Caco-2 (cell line): ENCODE data around the gene CTU1. TPM values are rescaled to one million over a fixed set of nuclear protein-coding genes. Genes with fewer than 3 reads are reported as not detected.

Experiments used
- BruUV-seq: library from RNA; stranded (reverse); fragments of 400-500 nt; replicated peaks from 2 replicates; lab custom pipeline; 2021; lab: Mats Ljungman, UMichigan
- CTCF ChIA-PET: fragments of 300-600 bp; sonication (Branson Sonifier 250); formaldehyde crosslinking; loops from one replicate; lab custom pipeline; 2022; ENCODE audit warnings: antibody characterized with exemption; lab: Charles Lee
- POLR2A ChIA-PET: fragments of 300-600 bp; sonication (Branson Sonifier 250); formaldehyde crosslinking; loops from one replicate; lab custom pipeline; 2022; ENCODE audit warnings: antibody characterized with exemption; lab: Charles Lee
- DNase-seq, 2 experiments: peaks; one replicate each; pipeline versions ENCODE4 v3.0.0 to v3.0.0-alpha.2; 2020 to 2022
- H3K27me3 ChIP-seq: replicated peaks from 2 replicates; pipeline ENCODE4 v1.6.0; 2011; ENCODE audit warnings: low read length; ENCODE audit not compliant: control insufficient read depth, insufficient read depth
- H3K36me3 ChIP-seq: 2 replicates; pipeline ENCODE4 v1.5.1; 2011; ENCODE audit warnings: low read length; ENCODE audit not compliant: control insufficient read depth, insufficient read depth
- H3K4me1 ChIP-seq: fragments of 250-450 bp; sonication (Bioruptor Pico); 2 replicates; pipeline ENCODE4 v1.5.1; 2020; ENCODE audit warnings: mild to moderate bottlenecking
- H3K4me3 ChIP-seq: 2 replicates; pipeline ENCODE4 v1.5.1; 2011; ENCODE audit warnings: low read depth, mild to moderate bottlenecking, control low read depth, low read length
- H3K9me3 ChIP-seq: fragments of 250-450 bp; sonication (Bioruptor Pico); 2 replicates; pipeline ENCODE4 v1.5.1; 2020; ENCODE audit warnings: mild to moderate bottlenecking, moderate library complexity
- H3K27ac Mint-ChIP-seq: one replicate; pipeline ENCODE4 v1.8.0; 2022; ENCODE audit warnings: mixed read lengths; ENCODE audit not compliant: unreplicated experiment
- H3K27me3 Mint-ChIP-seq: one replicate; pipeline ENCODE4 v1.8.0; 2022; ENCODE audit warnings: mixed read lengths; ENCODE audit not compliant: insufficient read depth, unreplicated experiment
- H3K36me3 Mint-ChIP-seq: one replicate; pipeline ENCODE4 v1.8.0; 2022; ENCODE audit warnings: mild to moderate bottlenecking, mixed read lengths; ENCODE audit not compliant: insufficient read depth, unreplicated experiment
- H3K4me1 Mint-ChIP-seq: one replicate; pipeline ENCODE4 v1.8.0; 2022; ENCODE audit warnings: low read depth, mixed read lengths; ENCODE audit not compliant: unreplicated experiment
- H3K4me3 Mint-ChIP-seq: one replicate; pipeline ENCODE4 v1.8.0; 2022; ENCODE audit warnings: mild to moderate bottlenecking, moderate library complexity, mixed read lengths; ENCODE audit not compliant: unreplicated experiment
- H3K9me3 Mint-ChIP-seq: one replicate; pipeline ENCODE4 v1.8.0; 2022; ENCODE audit warnings: mixed read lengths; ENCODE audit not compliant: unreplicated experiment
- intact Hi-C: fragments of 100-400 bp; cut with micrococcal nuclease; formaldehyde crosslinking; loops from one replicate; pipeline ENCODE4 v1.10.0; 2022; ENCODE audit not compliant: unreplicated experiment
- total RNA-seq: library from RNA; stranded (reverse); gene quantifications from 2 replicates; pipeline ENCODE4 v1.2.3, GENCODE V29; 2022
- TF ChIP-seq, protein P1 (sequence below), 2 experiments: fragments of 200-600 bp in 1 of 2; IDR thresholded peaks; 1 replicate in 1 of 2; 2 replicates in 1 of 2; pipeline versions ENCODE4 v1.5.1 to v1.8.0; 2011 to 2022; ENCODE audit warnings: antibody characterized with exemption in 1 of 2, control low read depth in 1 of 2, inconsistent platforms in 1 of 2, low read depth in 1 of 2, low read length in 1 of 2, mild to moderate bottlenecking in 1 of 2, moderate library complexity in 1 of 2; ENCODE audit not compliant: insufficient read depth in 1 of 2, severe bottlenecking in 1 of 2, unreplicated experiment in 1 of 2

Gene CTU1
- total RNA-seq, 1 experiment from 2014 or later = 8.1 TPM

- ChIA-PET POLR2A (no interaction called here), CTCF (no interaction called here)
- H3K27me3 ChIP-seq = no peaks in the 10 kb centered on the region; the same call in 1 of the 2 replicates
- H3K4me3 Mint-ChIP-seq = no peak overlapping the region
- H3K36me3 Mint-ChIP-seq = no peaks in the 10 kb centered on the region
- no peak overlapping the region for H3K27ac Mint-ChIP-seq
- BruUV-seq = no TSS peak
- peaks cover 9% of the 10 kb centered on the region for H3K9me3 Mint-ChIP-seq
- no peak for DNase-seq
- H3K4me3 ChIP-seq = no peak overlapping the region
- no peaks in the 10 kb centered on the region for H3K36me3 ChIP-seq
- TF ChIP-seq, protein P1, sequence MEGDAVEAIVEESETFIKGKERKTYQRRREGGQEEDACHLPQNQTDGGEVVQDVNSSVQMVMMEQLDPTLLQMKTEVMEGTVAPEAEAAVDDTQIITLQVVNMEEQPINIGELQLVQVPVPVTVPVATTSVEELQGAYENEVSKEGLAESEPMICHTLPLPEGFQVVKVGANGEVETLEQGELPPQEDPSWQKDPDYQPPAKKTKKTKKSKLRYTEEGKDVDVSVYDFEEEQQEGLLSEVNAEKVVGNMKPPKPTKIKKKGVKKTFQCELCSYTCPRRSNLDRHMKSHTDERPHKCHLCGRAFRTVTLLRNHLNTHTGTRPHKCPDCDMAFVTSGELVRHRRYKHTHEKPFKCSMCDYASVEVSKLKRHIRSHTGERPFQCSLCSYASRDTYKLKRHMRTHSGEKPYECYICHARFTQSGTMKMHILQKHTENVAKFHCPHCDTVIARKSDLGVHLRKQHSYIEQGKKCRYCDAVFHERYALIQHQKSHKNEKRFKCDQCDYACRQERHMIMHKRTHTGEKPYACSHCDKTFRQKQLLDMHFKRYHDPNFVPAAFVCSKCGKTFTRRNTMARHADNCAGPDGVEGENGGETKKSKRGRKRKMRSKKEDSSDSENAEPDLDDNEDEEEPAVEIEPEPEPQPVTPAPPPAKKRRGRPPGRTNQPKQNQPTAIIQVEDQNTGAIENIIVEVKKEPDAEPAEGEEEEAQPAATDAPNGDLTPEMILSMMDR (IDR thresholded peaks at IDR 0.05; ENCODE audit: insufficient read depth in 1 of 2, low read depth in 1 of 2, low read length in 1 of 2, severe bottlenecking in 1 of 2, unreplicated experiment in 1 of 2) = no peak
- H3K4me1 ChIP-seq = no peaks in the 10 kb centered on the region
- H3K4me1 Mint-ChIP-seq = no peaks in the 10 kb centered on the region
- peaks cover 30% of the 10 kb centered on the region for H3K27me3 Mint-ChIP-seq
- H3K9me3 ChIP-seq = 0 out of 2 replicates have a peak, but pooled peaks cover 4% of the 10 kb centered on the region
- intact Hi-C loops = no loop called here
Measured at GRCh38 chr19:51138549-51138979, 30.4 kb upstream of the CTU1 start.

DNA sequence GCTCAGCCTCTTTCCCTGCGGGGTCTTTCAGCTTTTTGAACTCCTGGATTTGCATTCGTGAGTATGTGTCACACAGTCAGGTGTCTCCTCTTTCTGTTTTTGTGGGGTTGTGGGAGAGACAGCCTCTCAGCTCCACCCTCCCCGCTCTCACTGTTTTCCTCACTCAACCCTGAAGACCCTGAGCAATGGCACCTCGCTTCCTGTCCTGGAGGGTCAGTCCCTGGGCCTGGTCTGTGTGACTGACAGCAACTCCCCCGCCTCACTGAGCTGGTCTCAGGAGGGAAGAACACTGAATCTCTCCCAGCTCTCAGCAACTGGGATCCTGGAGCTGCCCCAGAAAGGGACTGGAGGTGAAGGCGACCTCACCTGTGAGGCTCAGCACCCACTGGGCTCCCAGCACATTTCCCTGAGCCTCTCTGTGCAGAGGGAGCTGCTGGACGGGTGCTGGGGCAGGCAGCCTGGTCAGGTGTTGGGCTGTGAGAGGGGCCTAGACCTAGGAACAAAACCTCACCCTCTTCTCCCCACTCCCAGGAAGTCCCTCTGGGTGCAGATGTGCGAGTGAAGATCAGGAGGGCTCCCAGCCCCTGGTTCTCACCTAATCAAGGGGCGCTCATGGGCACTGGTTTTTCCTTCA lies 29.7 kb upstream of the CTU1 start:
- Histone ChIP-seq H3K4me3 (no peak overlapping the region), H3K4me1 (no peaks in the 10 kb centered on the region), H3K36me3 (no peaks in the 10 kb centered on the region), H3K9me3 (0 out of 2 replicates have a peak, but pooled peaks cover 4% of the 10 kb centered on the region), H3K27me3 (no peaks in the 10 kb centered on the region; the same call in 1 of the 2 replicates)
- ChIA-PET CTCF (no interaction called here), POLR2A (no interaction called here)
- no peaks in the 10 kb centered on the region for H3K4me1 Mint-ChIP-seq
- H3K27ac Mint-ChIP-seq = no peak overlapping the region
- peaks cover 30% of the 10 kb centered on the region for H3K27me3 Mint-ChIP-seq
- peaks cover 9% of the 10 kb centered on the region for H3K9me3 Mint-ChIP-seq
- H3K4me3 Mint-ChIP-seq = no peak overlapping the region
- TF ChIP-seq, protein P1 (IDR thresholded peaks at IDR 0.05; ENCODE audit: insufficient read depth in 1 of 2, low read depth in 1 of 2, low read length in 1 of 2, severe bottlenecking in 1 of 2, unreplicated experiment in 1 of 2) = no peak
- DNase-seq = no peak
- no peaks in the 10 kb centered on the region for H3K36me3 Mint-ChIP-seq
- no TSS peak for BruUV-seq
- intact Hi-C loops = no loop called here

DNA sequence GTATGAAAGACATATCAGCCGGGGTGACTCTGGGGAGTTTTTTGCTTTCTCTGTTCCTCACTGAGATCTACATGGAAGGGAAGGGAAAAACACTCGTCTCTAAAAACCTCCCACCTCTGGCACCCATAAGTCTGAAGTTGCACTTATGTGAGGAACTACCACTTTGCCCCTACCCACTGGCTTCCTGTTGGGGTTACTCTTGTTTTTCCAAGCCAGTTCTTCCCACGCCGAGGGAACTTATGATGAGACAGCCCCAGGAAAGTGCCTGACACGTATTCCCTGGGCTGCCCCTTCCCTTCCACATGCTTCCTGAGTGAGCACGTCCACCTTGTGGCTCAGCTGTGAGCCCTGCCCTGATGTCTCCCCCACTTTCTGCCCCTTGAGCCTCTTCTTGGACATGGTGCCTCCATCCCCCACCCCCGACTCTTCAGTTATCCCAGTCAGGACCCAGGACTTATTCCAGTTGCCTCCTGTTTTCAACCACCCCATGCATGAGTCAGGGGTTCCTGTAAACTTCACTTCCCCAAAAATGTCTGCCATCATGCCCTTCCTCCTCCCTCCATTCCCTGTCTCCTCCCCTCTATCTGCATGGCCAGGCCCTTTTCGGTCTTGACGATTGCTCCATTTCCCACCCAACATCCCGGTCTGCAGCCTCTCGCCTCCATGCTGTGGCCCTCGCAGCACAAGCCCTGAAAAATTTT lies 28.8 kb upstream of the CTU1 start:
- no peaks in the 10 kb centered on the region for H3K36me3 Mint-ChIP-seq
- H3K27ac Mint-ChIP-seq = no peak overlapping the region
- H3K4me1 ChIP-seq = peaks cover 2% of the 10 kb centered on the region; the same call in 1 of the 2 replicates
- TF ChIP-seq, protein P1 (IDR thresholded peaks at IDR 0.05; ENCODE audit: insufficient read depth in 1 of 2, low read depth in 1 of 2, low read length in 1 of 2, severe bottlenecking in 1 of 2, unreplicated experiment in 1 of 2) = no peak
- no peak overlapping the region for H3K4me3 ChIP-seq
- ChIA-PET POLR2A (no interaction called here), CTCF (no interaction called here)
- H3K4me1 Mint-ChIP-seq = peaks cover 5% of the 10 kb centered on the region
- peaks cover 28% of the 10 kb centered on the region for H3K27me3 Mint-ChIP-seq
- intact Hi-C loops = no loop called here
- DNase-seq = no peak
- no peaks in the 10 kb centered on the region; the same call in 1 of the 2 replicates for H3K27me3 ChIP-seq
- 0 out of 2 replicates have a peak, but pooled peaks cover 4% of the 10 kb centered on the region for H3K9me3 ChIP-seq
- no peak overlapping the region for H3K4me3 Mint-ChIP-seq
- BruUV-seq = no TSS peak
- peaks cover 9% of the 10 kb centered on the region for H3K9me3 Mint-ChIP-seq
- no peaks in the 10 kb centered on the region for H3K36me3 ChIP-seq
